Measurements from ENCODE around the gene TERT.

DNA sequence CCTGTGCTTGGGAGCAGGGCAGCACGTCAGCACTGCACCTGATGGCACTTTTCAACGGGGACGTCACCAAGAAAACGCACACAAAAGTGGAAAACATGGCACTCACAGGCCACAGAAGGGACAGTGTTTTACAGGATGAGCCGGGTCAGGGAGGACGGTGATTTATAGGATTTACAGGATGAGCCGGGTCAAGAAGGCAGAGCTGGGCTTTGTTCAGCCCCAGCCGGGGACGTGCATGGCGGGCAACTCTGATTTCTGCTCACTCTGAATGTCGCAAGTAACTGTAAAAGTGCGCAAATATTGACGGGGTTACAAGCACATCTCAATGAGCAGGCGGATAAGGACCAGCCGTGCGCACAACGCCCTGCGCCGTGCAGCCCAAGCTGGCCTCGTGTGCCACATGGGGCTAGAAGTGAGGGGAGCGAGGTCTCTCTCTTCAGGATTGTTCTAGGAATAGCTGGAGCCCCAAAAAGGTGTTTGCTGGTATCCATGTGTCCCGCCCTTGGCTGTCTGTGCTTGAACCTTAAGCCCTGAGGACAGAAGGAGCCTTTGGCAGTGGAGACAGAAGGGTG is 53.3 kb downstream of the TERT start:
- TF ChIP-seq CTCF (IDR thresholded peaks at IDR 0.05; ENCODE audit: poor library complexity) = no peak
- TF ChIP-seq EZH2 (IDR thresholded peaks at IDR 0.05; ENCODE audit: borderline replicate concordance) = no peak
- no peak for TF ChIP-seq EZH2phosphoT487 (IDR thresholded peaks at IDR 0.05; ENCODE audit: low read depth, severe bottlenecking, unreplicated experiment)

All from hepatocyte (in vitro differentiated cells).